ENCODE results near the gene CNTN4.

GRCh38 chr3:2847062-2847841 is 748.6 kb downstream of the CNTN4 start:
- TF ChIP-seq, protein P1, sequence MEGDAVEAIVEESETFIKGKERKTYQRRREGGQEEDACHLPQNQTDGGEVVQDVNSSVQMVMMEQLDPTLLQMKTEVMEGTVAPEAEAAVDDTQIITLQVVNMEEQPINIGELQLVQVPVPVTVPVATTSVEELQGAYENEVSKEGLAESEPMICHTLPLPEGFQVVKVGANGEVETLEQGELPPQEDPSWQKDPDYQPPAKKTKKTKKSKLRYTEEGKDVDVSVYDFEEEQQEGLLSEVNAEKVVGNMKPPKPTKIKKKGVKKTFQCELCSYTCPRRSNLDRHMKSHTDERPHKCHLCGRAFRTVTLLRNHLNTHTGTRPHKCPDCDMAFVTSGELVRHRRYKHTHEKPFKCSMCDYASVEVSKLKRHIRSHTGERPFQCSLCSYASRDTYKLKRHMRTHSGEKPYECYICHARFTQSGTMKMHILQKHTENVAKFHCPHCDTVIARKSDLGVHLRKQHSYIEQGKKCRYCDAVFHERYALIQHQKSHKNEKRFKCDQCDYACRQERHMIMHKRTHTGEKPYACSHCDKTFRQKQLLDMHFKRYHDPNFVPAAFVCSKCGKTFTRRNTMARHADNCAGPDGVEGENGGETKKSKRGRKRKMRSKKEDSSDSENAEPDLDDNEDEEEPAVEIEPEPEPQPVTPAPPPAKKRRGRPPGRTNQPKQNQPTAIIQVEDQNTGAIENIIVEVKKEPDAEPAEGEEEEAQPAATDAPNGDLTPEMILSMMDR (IDR thresholded peaks at IDR 0.05), result no peak
- no peak for TF ChIP-seq POLR2A (IDR thresholded peaks at IDR 0.05)

Measured in tibial nerve (tissue), 3 donors.